B cell (primary cell): ENCODE measurements around the gene ELF1. TPM values are rescaled to one million over a fixed set of nuclear protein-coding genes. Genes with fewer than 3 reads are reported as not detected.
A peak's percentile ranks its signal among the peaks of the same experiment; 100 is the strongest.

Experiments
- ATAC-seq: fragments of 200-7000 bp; cut with Tn5 transposase; one replicate; pipeline ENCODE4 v1.10.0; 2021; ENCODE audit warnings: low read depth, mild to moderate bottlenecking, moderate number of reproducible peaks, moderate library complexity
- CTCF ChIA-PET: fragments of 350-600 bp; sonication (Branson Sonifier 250); formaldehyde crosslinking; loops from one replicate; lab custom pipeline; 2021; ENCODE audit warnings: antibody characterized with exemption, inconsistent platforms; lab: Charles Lee
- POLR2A ChIA-PET: fragments of 350-600 bp; sonication (Branson Sonifier 250); formaldehyde crosslinking; loops from one replicate; lab custom pipeline; 2021; ENCODE audit warnings: antibody characterized with exemption; lab: Charles Lee
- DNase-seq: peaks from one replicate; pipeline ENCODE4 v3.0.0; 2013
- H2AFZ ChIP-seq: 2 replicates; pipeline ENCODE4 v1.6.1; 2012; ENCODE audit warnings: mild to moderate bottlenecking, low read depth, low read length; ENCODE audit not compliant: insufficient read depth, poor library complexity, severe bottlenecking
- H3K27ac ChIP-seq, 2 donors: 1 replicate in 1 of 2; 2 replicates in 1 of 2; pipeline ENCODE4 v1.5.1; 2012 to 2013; ENCODE audit warnings: low read length in 2 of 2, mild to moderate bottlenecking in 2 of 2, moderate library complexity in 1 of 2
- H3K27me3 ChIP-seq, 4 experiments: fragments of 200-600 bp in 1 of 4; sonication (generic) in 1 of 4; replicated peaks in 1 of 4; 1 replicate in 2 of 4; 2 replicates in 2 of 4; pipeline versions ENCODE4 v1.6.1 to v1.7.0; 2013 to 2016; ENCODE audit warnings: low read length in 3 of 4, mild to moderate bottlenecking in 2 of 4, mixed read lengths in 1 of 4, moderate library complexity in 1 of 4; ENCODE audit not compliant: insufficient read depth in 4 of 4, control insufficient read depth in 3 of 4; ENCODE audit errors: control extremely low read depth in 1 of 4
- H3K36me3 ChIP-seq, 2 experiments: replicated peaks in 1 of 2; 1 replicate in 1 of 2; 2 replicates in 1 of 2; pipeline versions ENCODE4 v1.6.1 to v1.7.1; 2013; ENCODE audit warnings: low read length in 1 of 2; ENCODE audit not compliant: insufficient read depth in 2 of 2, control insufficient read depth in 1 of 2; ENCODE audit errors: control extremely low read depth in 1 of 2, extremely low read depth in 1 of 2
- H3K4me1 ChIP-seq, 2 donors: fragments of 200-600 bp in 1 of 2; sonication (generic) in 1 of 2; 1 replicate in 1 of 2; 2 replicates in 1 of 2; pipeline versions ENCODE4 v1.5.1 to v1.6.1; 2013 to 2017; ENCODE audit warnings: low read length in 2 of 2; ENCODE audit not compliant: control insufficient read depth in 2 of 2, insufficient read depth in 2 of 2
- H3K4me2 ChIP-seq: replicated peaks from 2 replicates; pipeline ENCODE3; 2012; ENCODE audit warnings: mild to moderate bottlenecking, low read depth, low read length; ENCODE audit not compliant: poor library complexity, severe bottlenecking
- H3K4me3 ChIP-seq, 5 experiments: fragments of 200-600 bp in 1 of 5; sonication (generic) in 1 of 5; 1 replicate in 3 of 5; 2 replicates in 2 of 5; pipeline versions ENCODE4 v1.5.1 to v1.7.0; 2011 to 2016; ENCODE audit warnings: low read length in 4 of 5, mild to moderate bottlenecking in 4 of 5, low read depth in 2 of 5, control low read depth in 1 of 5, moderate library complexity in 1 of 5; ENCODE audit not compliant: insufficient read depth in 1 of 5; ENCODE audit errors: control extremely low read depth in 1 of 5, extremely low read depth in 1 of 5
- H3K79me2 ChIP-seq: fragments of 200-600 bp; sonication (generic); one replicate; pipeline ENCODE4 v1.6.0; 2016; ENCODE audit warnings: low read length; ENCODE audit not compliant: control insufficient read depth, insufficient read depth
- H3K9ac ChIP-seq: fragments of 200-600 bp; sonication (generic); 2 replicates; pipeline ENCODE4 v1.6.1; 2017; ENCODE audit warnings: mild to moderate bottlenecking, low read length, moderate library complexity
- H3K9me3 ChIP-seq, 3 donors: one replicate each; pipeline versions ENCODE4 v1.6.1 to v1.7.1; 2013; ENCODE audit warnings: low read length in 2 of 3; ENCODE audit not compliant: control insufficient read depth in 2 of 3, insufficient read depth in 1 of 3; ENCODE audit errors: control extremely low read depth in 1 of 3
- H4K20me1 ChIP-seq: 2 replicates; pipeline ENCODE4 v1.6.0; 2012; ENCODE audit warnings: mild to moderate bottlenecking, low read length; ENCODE audit not compliant: insufficient read depth, control insufficient read depth, poor library complexity, severe bottlenecking
- H3K27ac Mint-ChIP-seq: one replicate; pipeline ENCODE4 v1.8.0; 2021; ENCODE audit warnings: mixed read lengths
- H3K27me3 Mint-ChIP-seq: one replicate; pipeline ENCODE4 v1.8.0; 2021; ENCODE audit warnings: mixed read lengths
- H3K4me1 Mint-ChIP-seq: one replicate; pipeline ENCODE4 v1.8.0; 2021; ENCODE audit warnings: mixed read lengths
- H3K4me3 Mint-ChIP-seq: one replicate; pipeline ENCODE4 v1.8.0; 2021; ENCODE audit warnings: mixed read lengths
- H3K9me3 Mint-ChIP-seq: one replicate; pipeline ENCODE4 v1.8.0; 2022; ENCODE audit warnings: mixed read lengths; ENCODE audit not compliant: insufficient read depth
- CTCF ChIP-seq: fragments of 200-600 bp; IDR thresholded peaks from one replicate; pipeline ENCODE4 v1.8.0; 2022; ENCODE audit warnings: antibody characterized with exemption, mild to moderate bottlenecking
- EZH2 ChIP-seq: IDR thresholded peaks from 2 replicates; pipeline ENCODE4 v1.6.1; 2012; ENCODE audit warnings: borderline replicate concordance, low read depth, mild to moderate bottlenecking, moderate library complexity, low read length; ENCODE audit not compliant: insufficient read depth, poor library complexity, severe bottlenecking
- WGBS: methylation state at CpG from one replicate; pipeline ENCODE4 v1.1.5; 2013; ENCODE audit warnings: missing lambda C conversion rate; ENCODE audit not compliant: insufficient coverage; 5-methylcytosine and 5-hydroxymethylcytosine counted together
- intact Hi-C: fragments of 100-400 bp; cut with micrococcal nuclease; formaldehyde crosslinking; loops from one replicate; pipeline ENCODE4 v1.10.0; 2022
- polyA plus RNA-seq: library from polyadenylated mRNA; depleted of rRNA; stranded (reverse); fragments of >200 nt; gene quantifications from 2 replicates; pipeline ENCODE4 v1.2.3, GENCODE V29; 2012
- total RNA-seq, 2 donors: library from RNA; stranded (reverse); fragments of 120-200 nt in 1 of 2; gene quantifications; 1 replicate in 1 of 2; 2 replicates in 1 of 2; pipeline versions ENCODE4 v1.2.3 to v1.2.4, GENCODE V29; 2013 to 2022

The ELF1 gene
- total and polyA plus RNA-seq, 2 donors (not counting 1 experiment from before 2014, with no cell fraction given), result 62.0 to 186 TPM

GRCh38 chr13:41061075-41061913 lies 42.2 kb upstream of the ELF1 start, which contains the start of gene WBP4:
TSS of gene WBP4 (plus strand) at chr13:41061509. CDS start at chr13:41061674, 165 bp downstream.
- peaks cover 12 to 14% of the 10 kb centered on the region in 2 donors for H3K4me1 ChIP-seq
- H3K4me2 ChIP-seq, result peak within 1 kb of the TSS; percentile 83
- H3K9ac ChIP-seq, result peak within 1 kb of the TSS; percentile 85
- Mint-ChIP-seq H3K27ac (peak within 1 kb of the TSS; percentile 100), H3K27me3 (no peaks in the 10 kb centered on the region), H3K9me3 (no peaks in the 10 kb centered on the region), H3K4me3 (peak within 1 kb of the TSS; percentile 100), H3K4me1 (peaks cover 39% of the 10 kb centered on the region)
- CTCF ChIA-PET, result interaction anchor here (0.7 to 3.7 kb wide), 12 partner anchors 13 to 1191 kb away, joined by 3 to 31 read pairs (median 4); partner anchors contain the start of gene ELF1
- peak within 1 kb of the TSS; percentile 93 for H2AFZ ChIP-seq
- H3K36me3 ChIP-seq, result peaks cover 5% of the 10 kb centered on the region in 2 experiments
- TF ChIP-seq CTCF (no peak), EZH2 (no peak)
- DNase-seq (peak; percentile 97), ATAC-seq (peak; percentile 70)
- POLR2A ChIA-PET, result interaction anchor here (0.7 to 3.2 kb wide), 10 partner anchors 42 to 1407 kb away, joined by 3 to 32 read pairs (median 5); partner anchors contain the start of gene ELF1
- peaks cover 55% of the 10 kb centered on the region for H3K79me2 ChIP-seq
- peak within 1 kb of the TSS; percentile 83 to 99 (median 98) for H3K4me3 ChIP-seq
- no peaks in the 10 kb centered on the region for H4K20me1 ChIP-seq
- under 1% methylated on average over 63 of the region's 71 CpGs for WGBS
- H3K27ac ChIP-seq, result peak within 1 kb of the TSS; percentile 86 to 91
- intact Hi-C loops, result loop anchor here (1.0 to 2.0 kb wide), 7 partner anchors 14 to 1316 kb away; partner anchors contain the start of genes MRPS31, MTRF1 and NAA16
- no peaks in the 10 kb centered on the region for H3K9me3 ChIP-seq
- no peaks in the 10 kb centered on the region for H3K27me3 ChIP-seq
